Globus pallidus (tissue), 1 donor: Measurements from ENCODE around the gene SLC41A1.

ENCODE experiments used
- DNase-seq: peaks from one replicate; pipeline ENCODE4 v3.0.0-alpha.2; 2015; ENCODE audit warnings: low spot score

SLC41A1 gene

GRCh38 chr1:205822397-205822796 is 9.4 kb upstream of the SLC41A1 start:
- DNase-seq: no peak

GRCh38 chr1:205817988-205818387 is 5.0 kb upstream of the SLC41A1 start:
- no peak for DNase-seq

- no peak for DNase-seq
Observed at GRCh38 chr1:205817364-205817763, 4.4 kb upstream of the SLC41A1 start.

- no peak for DNase-seq
Observed at GRCh38 chr1:205813755-205814058, 709 bp upstream of the SLC41A1 start.

- peak; percentile 52 for DNase-seq
Observed at GRCh38 chr1:205812271-205812877, 624 bp downstream of the SLC41A1 start.

- DNase-seq: peak; percentile 85
Observed at GRCh38 chr1:205811660-205812059, 1.3 kb downstream of the SLC41A1 start.

- DNase-seq: no peak
Observed at GRCh38 chr1:205810448-205811157, 2.4 kb downstream of the SLC41A1 start.

- no peak for DNase-seq
Observed at GRCh38 chr1:205809942-205810345, 3.1 kb downstream of the SLC41A1 start.

- no peak for DNase-seq
Observed at GRCh38 chr1:205809469-205809868, 3.5 kb downstream of the SLC41A1 start.

- DNase-seq: no peak
Observed at GRCh38 chr1:205805082-205805711, 7.8 kb downstream of the SLC41A1 start.

GRCh38 chr1:205804605-205805004 is 8.4 kb downstream of the SLC41A1 start:
- no peak for DNase-seq

GRCh38 chr1:205803986-205804385 is 9.0 kb downstream of the SLC41A1 start:
- no peak for DNase-seq

GRCh38 chr1:205802060-205802459 is 10.9 kb downstream of the SLC41A1 start:
- no peak for DNase-seq

GRCh38 chr1:205800981-205801703 is 11.9 kb downstream of the SLC41A1 start:
- no peak for DNase-seq

- DNase-seq: no peak
Observed at GRCh38 chr1:205800427-205800826, 12.6 kb downstream of the SLC41A1 start.

- no peak for DNase-seq
Observed at GRCh38 chr1:205798577-205798976, 14.4 kb downstream of the SLC41A1 start.

- no peak for DNase-seq
Observed at GRCh38 chr1:205797168-205797567, 15.8 kb downstream of the SLC41A1 start.

GRCh38 chr1:205794011-205794730 is 18.8 kb downstream of the SLC41A1 start:
- no peak for DNase-seq

- DNase-seq: no peak
Observed at GRCh38 chr1:205792961-205793673, 19.9 kb downstream of the SLC41A1 start.

- no peak for DNase-seq
Observed at GRCh38 chr1:205792481-205792881, 20.5 kb downstream of the SLC41A1 start.

GRCh38 chr1:205791568-205792180 is 21.3 kb downstream of the SLC41A1 start:
- DNase-seq: peak; percentile 80
